Measurements from ENCODE around the gene NCOA5.

NCOA5 gene

DNA sequence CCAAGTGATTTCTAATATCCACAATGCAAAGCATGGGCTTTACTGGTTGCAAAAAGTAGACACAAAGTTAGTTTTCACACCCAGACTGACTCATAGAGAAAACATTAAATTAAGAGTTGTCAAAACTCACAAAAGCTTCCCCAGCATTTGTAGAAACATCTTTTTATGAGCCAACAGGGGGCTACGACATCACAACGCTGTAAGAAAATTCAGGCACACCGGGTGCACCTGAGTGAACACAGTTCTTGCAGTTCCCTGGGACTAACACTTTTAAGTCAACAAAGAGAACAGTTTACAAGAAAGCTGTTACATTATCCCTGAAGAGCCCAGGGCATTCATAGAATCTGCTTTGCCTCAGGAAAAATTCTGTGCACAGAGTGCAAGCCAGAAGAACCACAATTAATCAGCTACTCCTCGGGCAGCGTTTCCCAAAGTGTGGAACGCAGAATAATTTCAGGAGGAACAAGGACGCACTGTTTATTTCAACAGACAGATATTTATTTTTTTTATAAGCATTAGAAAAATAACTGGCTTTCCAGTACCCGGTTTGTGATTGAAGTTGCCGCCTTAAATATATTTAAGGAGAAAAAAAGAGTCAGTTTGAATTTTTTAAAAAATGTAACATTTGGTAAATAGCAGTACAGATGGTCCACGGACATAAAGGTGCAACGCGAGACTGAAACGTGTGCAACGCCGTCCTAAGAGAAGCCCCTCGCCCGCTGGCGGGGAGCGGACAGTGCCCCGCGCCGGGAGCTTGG is 1.2 kb downstream of the NCOA5 start:
- DNase-seq: no peak

DNA sequence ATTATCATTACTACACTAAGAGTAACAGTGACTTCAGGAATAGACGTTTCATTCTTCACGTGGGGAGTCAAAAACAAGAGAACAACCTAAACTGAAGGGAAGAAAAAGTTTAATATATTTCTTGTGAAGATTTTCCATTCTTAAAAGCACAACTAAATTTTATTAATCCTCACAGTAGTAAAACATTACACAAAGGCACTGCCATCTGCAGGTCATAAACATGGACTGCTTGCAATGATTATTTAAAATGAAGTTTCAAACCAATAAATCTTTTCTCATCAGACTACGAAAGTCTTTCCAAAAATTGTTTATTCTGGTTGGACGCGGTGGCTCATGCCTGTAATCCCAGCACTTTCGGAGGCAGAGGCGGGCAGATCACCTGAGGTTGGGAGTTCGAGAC is 2.6 kb downstream of the NCOA5 start:
- no peak for DNase-seq

DNA sequence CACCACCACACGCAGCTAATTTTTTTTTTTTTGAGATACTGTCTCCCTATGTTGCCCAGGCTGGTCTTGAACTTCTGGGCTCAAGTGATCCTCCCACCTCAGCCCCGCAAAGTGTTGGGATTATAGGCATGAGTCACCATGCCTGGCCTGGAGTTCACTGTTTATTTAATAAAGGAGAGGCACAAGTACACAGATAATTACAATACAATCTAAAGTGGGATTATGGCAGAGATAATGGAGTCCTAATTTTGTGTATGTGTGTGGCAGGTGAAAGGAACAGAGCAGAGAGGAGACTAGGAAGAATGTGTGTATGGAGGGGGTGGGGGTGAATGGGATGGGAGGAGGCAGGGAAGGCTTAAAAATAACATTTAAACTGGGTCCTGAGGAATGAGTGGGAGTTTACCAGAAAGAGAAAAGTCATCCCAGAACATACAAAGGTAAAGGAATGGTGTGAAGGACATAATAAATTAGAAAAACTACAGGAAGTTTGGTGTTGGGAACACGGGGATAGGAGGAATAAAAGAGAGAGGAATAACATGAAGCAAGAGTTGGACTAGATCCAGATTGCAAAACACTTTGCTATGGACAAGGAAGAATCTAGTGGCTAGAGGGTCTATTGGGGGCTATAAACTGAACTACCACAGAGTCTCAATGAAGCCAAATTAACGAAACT is 4.4 kb downstream of the NCOA5 start:
- DNase-seq: no peak

DNA sequence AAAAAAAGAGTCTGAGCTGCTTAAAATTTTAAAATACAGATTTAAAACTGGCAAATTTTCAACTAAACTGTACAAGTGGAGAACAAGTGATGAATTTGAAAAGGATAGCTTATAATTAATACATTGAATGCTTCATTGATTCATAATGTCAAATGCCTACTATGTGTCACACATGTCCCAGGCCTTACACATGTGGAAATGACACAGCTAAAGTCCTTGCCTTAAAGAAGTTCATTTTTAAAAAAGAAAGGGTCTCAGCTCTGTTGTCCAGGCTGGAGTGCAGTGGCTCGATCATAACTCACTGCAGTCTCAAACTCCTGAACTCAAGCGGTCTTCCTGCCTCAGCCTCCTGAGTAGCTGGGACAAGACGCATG is 5.0 kb downstream of the NCOA5 start:
- DNase-seq: no peak

DNA sequence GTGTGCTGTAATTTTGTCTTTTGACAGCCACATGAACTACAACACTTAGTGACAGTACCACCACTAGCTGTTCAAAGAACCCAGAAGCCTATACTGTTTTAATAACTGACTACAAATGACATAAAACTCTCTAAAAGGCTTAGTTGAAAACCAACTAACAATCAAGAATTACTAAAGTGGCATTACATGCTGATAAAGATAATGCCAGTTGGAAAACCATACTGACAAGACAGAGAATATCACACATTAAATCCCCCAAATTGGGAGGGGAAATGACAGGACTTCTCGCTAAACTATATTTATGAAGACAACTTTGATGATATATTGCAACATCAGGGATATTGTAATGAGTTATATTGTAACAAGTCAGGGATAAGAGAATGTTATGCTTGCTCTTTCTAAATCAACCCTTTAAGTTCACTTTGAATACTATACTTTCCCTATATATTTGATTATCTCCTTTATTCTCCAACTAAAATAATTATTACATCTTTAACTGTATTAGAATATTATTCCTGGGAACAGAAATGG is 6.2 kb downstream of the NCOA5 start:
- DNase-seq: no peak

DNA sequence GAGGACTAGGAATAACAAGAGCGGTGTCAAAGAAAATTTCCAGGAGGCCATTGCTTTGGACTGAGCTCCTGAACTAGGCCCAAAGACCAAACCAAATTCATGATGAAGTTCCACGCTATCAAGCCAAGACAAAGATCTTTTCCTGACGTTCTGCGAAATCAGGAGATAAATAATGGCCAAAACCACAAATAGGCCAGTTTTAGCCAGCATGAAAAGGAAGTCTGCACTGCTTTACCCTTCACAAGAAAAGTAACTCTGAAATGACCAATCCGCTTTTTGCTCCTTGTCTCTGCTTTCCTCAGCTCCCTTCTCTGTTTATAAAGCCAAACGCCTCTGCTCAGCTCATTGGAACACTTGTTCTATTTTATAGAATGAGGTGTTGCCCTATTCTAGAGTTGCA is 6.7 kb downstream of the NCOA5 start:
- no peak for DNase-seq

DNA sequence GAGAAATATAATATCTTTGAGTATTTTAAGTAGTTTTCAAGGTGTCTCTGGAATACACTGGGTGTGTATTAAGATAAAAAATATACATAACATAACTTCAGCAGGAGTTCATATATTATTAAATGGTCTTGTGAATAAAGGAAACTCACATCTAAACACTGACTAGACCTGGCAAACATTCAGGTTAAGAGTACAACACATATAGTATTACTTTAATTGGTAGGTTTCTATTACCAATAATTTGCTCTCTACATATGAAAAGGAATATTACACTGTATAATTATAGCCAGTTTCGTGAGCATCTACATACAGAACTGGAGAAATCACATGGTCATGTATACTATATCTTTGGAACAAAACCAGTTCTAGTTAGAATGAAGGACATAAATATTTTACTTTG is 8.7 kb downstream of the NCOA5 start:
- no peak for DNase-seq

DNA sequence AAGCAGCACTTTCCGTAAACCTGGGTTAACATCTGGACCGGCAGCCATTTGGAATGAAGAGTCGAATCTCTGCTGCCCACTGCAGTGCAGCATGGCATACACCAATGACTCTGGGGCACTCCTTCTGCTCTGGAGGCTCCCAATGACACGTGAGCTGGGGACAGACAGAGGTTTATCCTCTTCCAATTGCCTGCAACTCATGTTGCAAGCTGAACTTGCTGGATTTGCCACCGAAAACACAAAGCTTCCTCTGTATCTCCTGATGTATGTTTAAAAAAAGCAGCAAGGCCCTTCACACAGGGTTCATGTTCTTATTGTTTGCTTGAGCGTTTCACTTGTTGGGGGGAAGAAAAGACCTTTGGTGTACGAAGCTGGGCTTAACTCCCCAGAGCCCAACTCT is 10.8 kb downstream of the NCOA5 start:
- no peak for DNase-seq

DNA sequence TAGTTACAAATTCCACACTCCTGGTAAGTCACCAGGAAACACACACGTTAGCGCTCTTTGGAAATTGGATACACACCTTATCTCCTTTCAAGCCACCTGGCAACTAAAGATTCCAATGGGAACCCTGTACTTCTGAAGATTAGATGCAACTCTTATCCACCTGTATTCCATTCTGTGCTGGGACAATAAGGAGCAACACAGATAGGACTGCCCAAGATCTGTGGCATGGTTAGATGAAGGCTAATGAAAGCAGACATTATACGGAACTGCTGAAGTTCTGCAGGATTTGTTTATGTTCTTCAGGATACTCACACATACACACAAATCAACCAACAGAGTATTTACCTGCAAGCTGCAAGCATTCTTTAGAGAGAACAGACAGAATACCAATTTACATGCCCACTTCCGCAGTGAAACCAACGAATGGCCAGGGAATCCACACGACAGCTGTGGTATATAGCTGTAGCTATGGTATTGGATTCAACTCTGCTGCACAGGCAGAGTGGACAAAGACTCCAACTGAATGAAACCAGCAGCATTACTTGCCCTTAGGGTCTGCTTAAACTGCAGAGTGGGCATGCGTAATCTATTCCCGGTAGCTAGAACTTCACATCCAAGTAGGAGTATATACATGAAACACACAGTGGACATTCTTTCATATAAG is 12.0 kb downstream of the NCOA5 start:
- no peak for DNase-seq

DNA sequence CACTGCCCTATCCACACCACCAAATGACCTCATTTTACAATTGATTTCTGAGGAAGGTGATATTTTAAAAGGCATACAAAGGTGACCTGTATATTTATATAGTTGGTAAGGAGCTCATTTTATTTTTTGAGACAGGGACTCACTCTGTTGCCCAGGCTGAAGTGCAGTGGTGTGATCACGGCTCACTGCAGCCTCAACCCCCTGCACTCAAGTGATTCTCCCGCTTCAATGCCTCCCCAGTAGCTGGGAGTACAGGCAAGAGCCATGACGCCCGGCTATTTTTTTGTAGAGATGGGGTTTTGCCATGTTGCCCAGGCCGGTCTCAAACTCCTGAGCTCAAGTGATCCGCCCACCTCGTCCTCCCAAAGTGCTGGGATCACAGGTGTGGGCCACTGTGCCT is 13.0 kb downstream of the NCOA5 start:
- no peak for DNase-seq

DNA sequence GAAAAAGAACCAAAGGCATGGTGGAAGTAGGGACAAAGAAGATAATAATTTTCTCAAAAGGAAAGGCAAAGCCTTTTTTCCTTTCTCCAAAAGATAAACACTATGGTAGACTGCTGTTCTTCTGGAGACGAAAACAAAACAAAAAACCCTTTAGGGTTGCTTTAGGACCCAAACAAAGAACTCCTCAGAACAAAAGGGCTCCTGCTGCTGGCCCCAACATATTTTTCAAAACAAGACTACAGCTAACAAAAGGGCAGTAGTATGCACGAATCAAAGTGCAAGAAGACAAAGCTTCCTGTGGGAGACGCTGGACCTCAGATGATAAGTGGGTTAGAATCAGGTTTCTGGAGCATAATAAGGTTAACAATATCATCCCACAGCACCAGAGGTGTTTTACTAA is 15.8 kb downstream of the NCOA5 start:
- no peak for DNase-seq

DNA sequence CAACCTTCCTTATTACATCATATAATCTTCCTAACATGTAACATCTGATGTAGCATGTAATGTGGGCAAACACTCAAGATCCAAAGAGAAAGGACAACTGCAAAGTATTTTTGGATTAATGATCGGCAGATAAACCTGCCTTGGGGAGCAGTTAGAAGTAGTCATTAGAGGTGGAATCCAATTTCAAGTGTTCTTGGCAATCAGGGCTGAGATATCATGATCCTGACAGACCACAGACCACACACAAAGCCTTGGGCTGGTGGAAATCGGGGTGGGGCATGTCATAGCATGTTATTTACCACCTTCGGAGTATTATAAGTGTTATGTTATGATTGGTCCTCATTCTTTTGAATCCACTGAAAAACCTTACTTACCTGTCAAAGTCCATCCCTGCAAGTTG is 16.3 kb downstream of the NCOA5 start:
- no peak for DNase-seq

DNA sequence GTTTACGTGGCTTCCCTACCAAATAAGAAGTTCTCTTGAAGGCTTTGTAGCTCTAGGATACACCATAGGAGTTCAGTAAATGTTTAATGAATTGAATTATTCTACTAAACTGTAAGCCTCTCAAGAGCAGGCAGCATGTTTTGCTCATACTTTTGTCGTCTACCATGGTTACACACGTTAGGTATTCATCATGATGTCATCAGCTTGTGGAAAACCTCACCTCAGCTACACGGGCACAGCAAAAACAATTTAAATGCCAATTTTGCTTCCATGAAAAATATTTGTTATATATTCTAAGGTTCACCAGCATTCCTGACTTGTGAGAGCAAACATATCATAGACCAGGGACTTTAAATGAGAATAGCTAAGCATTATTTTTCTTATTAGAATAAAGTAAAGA is 16.7 kb downstream of the NCOA5 start:
- DNase-seq: no peak

DNA sequence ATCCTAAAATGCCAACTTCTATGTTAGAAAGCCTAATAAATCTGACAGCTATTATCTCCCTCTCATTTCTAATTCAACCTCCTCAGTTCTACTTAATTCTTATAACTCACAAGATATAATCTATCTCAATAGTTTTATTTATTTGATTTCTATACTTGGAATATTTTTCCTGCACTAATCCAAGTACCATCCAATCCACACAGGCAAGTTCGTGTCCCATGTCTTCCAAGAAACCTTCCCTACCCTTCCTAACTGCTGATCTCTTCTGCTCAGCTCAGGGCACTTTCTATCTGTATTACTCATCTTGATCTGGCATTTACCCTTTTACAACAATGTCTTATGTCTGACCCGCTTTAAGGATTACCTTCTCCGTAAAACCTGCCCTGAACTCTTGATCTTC is 18.2 kb downstream of the NCOA5 start:
- no peak for DNase-seq

DNA sequence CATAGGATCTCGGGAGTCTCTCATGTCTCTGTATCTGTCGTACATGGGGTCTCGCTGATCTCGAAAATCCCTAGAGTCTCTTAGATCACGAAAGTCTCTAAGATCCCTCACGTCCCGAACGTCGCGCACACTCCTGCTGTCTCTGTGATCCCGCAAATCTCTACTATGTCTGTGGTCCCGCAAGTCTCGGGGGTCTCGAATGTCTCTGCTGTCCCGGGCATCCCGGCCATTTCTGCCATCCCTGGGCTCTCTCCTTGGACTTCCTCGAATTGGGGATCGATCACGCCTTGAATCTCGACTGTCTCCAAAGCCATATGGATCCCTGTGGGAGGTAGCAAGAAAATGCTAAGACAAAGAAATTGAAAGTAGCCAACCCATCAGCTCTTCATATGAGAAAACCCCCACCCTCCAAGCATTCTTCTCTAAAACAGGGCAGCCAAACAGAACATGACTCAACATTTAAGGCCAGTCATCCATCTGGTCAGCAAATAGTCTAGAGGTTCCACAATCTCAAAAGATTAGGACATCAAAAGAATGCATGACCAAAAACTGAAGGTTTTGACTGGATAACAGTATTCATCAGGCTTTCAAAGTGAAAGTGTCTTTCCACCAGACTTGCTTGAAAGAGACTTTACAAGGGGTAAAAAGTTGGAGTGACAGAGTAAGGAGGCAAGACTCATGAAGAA is 19.4 kb downstream of the NCOA5 start:
- DNase-seq: no peak

DNA sequence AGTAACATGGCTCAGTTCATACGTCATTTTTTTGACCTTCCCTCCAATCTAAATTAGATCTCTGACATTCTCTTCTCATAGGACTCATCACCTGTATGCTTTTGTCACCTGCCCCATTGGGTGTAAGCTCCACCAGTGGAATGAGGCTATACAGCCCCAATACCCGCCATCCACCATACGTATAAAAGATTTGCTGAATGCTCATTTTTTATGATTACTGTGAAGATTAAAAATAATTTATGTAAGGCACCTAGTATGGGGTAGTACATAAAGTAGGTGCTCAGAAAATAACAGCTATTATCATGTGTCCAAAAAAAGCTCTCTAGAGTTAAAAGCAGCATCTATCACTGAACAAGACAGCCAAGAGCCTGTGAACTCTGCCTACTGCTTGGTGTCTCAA is 24.1 kb downstream of the NCOA5 start:
- no peak for DNase-seq

DNA sequence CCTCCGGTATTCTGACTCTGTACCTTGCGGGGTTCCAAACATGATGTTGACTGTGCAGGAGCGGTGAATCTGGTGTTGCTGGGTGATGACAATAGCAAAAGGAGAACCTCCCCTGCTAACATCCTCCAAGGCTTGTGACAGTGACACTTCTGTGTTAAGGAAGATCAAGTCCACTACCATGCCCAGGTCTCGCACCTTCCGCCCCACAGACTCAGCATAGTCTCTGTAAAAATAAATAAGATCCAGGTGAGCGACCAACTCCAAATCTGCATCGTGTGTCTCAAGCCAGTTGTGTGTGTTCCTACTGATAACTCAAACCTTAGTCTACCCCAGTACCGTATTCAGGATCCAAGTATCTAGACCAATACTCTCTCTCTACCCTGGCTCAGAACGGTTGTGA is 24.8 kb downstream of the NCOA5 start:
- no peak for DNase-seq

DNA sequence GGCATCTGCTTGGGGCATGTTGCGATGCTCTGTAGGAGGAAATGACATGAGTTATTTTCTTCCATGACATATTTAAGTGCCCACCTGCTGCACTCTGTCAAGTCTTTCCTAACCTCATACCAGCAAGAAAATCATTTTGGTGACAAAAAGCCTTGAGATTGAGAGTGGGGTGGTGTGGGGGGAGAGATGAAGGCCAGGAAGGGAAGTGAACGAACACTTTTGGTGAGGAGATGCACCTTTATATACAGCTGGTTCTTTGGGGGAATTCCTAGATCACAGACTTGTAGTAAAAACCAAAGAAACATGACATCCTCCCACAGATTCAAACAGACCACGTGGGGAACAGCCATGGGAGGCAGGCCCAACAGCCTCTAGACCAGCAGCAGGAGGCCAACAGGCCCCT is 26.1 kb downstream of the NCOA5 start:
- DNase-seq: no peak

DNA sequence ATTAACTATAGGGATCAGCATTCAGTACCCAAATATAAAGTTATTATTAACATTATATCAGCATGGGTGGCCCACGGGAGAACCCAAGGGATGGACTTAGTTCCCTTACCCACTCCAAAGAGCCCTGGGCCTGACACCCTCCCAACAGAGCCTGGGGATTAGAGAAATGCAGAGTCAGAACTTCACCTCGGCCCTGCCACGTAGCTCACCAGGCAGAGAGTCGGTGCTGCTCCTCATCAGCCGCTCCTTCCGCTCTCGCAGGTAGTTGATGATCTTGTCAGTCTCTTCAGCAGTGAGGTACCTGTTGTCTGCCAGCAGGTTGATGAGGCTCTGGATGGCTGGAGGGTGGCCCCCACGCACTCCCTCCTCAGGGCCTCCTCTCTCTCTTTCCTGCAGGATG is 26.6 kb downstream of the NCOA5 start:
- no peak for DNase-seq

DNA sequence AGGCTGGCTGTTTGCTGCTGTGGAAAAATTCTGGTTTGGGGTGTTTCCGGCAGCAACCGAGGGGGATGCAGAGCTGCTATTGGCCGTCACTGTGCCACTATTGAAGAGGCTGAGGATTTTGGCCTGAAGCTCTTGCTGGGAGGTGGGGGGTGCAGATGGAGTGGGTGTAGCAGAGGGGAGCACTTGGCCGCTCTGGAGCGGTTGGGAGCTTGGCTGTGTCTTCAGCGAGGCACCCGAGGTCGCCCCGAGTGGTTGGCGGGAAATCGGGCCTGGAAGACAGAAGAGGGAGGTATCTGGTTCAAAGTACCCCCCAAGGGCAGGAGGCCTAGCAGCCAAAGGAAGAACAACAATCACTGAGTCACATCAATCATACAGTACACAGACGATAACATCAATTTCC is 27.1 kb downstream of the NCOA5 start:
- DNase-seq: no peak

DNA sequence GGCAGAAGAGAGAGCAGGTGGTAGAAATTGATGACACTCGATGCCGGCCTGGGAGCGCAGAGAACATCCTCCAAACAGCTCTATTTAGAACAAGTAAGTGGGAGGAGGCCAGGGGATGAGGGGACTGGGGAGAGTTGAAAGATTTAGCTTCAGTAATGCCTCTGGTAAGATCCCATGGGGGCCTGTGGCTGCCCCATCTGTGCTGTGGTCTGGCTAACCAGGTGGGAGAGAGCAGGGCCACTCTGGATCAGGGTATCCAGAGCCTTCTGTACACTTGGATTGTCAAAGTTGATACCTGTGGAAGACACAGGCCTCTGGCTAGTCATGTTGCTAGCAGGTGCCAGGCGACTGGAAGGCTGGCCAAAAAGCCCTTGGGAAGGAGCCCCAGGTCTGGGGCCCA is 27.6 kb downstream of the NCOA5 start:
- DNase-seq: no peak

DNA sequence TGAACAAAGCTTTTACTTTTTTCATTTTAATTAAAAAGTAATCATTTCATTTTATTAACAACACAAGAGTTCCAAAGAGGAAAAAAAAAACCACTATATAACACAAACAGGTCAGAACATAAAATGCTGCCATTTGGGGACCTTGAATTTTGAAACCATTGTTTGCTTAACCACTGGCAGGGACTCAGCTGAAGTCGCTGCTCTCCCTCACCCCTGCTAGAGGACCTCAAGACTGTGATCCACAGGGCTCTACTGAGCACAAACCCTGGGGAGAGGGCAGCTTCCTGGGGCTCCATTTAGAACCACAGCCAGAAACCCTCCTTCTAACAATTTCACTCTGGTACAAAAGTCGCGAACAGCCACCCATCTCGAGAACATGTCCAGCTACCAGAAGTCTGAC is 28.8 kb downstream of the NCOA5 start:
- no peak for DNase-seq

DNA sequence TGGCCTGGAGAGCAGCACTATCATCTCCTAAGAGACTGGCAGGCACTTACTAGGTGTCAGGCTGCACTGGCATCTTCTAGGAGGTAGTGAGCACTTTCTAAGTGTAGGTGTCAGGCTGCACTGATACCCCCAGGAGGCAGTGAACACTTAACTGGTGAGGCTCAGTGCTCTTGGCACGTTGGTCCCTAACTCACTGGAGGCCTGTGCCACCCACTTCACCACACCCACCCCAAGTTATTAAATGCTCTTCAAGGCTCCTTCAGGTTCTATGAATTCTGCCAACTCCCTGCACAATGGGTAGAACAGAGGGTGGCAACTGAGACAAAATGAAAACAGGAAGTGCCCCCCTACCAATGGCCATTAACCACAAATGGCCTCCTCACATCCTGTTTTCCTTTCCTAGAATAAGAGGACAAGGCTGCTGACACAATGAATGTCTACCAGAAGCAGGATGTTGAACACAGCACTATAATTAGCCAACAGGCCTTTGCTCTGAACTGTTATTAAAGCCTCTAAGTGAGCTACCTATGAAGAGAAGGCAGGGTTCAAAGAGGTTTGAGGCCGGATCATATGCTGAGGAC is 29.4 kb downstream of the NCOA5 start:
- DNase-seq: no peak
